HG03159 (cell line): Measurements from ENCODE around the gene OST4.
"Not testable (repeated sequence)": the region's sequence is repeated elsewhere in the genome, so short reads cannot be mapped to it uniquely, and the experiment has no call there.

Experiments used
- ATAC-seq: cut with Tn5 transposase; IDR thresholded peaks from one replicate; pipeline ENCODE4 v1.9.1; 2021; ENCODE audit warnings: mild to moderate bottlenecking, moderate library complexity; ENCODE audit not compliant: unreplicated experiment

OST4 gene

GRCh38 chr2:27080140-27080469 lies 8.7 kb upstream of the OST4 start:
- no peak for ATAC-seq

DNA sequence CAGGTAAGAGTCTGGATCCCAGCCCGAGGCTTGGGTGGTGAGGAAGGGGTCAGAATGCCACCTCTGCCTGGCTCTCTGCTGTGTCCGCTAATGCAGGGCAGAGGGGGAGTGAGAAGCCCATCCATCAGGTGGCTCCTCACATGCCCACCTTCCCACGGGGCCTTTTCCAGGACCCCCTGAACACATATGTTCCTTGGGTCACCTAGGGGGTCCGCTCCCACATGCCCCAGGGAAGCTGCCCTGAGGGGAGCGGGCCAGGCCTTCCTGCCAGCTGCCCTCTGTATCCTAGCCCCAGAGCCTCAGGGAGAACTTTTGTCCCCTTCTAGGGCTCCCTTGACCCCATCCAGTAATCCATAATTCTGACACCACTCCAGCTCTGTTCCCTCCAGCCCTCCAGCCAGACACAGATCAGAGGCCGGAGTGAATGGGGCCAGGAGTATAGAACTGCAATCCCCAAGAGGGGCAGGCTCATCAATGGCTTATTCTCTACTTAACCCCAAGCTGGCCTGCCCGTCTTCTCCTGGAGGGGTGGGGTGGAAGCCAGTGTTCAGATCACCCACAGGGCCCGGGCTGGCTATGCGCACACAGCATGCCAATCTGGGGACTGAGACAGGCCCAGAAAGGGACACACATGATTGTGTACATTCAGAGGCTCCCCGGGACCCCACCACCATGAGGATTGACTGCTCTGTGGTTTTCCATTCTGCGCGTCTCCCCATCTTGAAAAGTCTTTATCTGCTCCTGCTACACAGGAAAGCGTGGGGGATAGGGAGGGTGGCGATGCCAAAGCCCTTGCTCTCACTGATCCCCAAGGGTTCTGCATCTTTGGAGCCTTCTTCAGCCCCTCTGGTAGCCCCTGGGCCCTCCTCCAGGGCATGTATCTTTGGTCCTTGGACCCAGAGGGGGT lies 8.0 kb upstream of the OST4 start:
- no peak for ATAC-seq

DNA sequence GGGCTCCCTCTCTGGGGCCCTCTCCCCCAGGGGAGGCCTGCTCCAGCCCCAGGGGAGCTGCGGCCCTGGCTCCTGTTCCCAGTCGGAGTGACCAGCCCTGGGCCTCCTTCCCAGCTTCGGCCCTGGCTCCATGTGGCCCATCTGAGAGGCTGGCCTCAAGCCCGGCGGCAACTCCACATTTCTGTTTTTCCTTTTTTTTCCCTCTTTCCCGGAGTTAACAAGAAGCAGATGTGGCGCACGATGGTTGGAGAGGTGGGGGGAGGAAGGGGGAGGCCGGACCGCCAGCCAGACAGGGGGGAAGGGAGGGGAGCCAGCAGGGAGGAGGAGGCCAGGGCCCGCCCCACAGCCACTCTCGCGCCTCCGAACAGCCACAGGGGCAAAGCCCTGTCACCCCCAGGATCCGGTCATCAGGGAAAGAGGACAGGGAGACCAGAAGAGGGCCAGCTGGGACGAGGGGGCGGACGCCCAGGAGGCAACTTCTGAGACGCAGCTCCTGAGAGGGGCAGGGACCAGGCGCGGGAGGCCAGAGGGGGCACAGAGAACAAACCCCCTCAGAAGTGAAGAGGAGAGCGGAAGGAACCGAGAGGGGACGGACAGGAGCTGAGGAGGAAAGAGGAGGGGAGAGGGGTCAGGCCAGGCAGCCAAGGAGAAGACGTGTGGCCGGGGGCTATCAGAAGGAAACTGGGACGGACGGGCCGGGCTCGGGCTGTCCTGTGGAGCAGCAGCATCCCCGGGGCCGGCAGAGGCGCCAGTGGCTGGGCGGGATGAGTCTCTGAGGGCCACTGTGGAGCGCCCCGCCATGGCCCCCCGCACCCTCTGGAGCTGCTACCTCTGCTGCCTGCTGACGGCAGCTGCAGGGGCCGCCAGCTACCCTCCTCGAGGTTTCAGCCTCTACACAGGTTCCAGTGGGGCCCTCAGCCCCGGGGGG lies 7.1 kb upstream of the OST4 start, which contains the start of gene EMILIN1:
EMILIN1 (plus strand) TSS at position 349 of the 928 bp plus-strand sequence; CDS start at position 800, 451 bp downstream.
- no peak for ATAC-seq

GRCh38 chr2:27077231-27077630 lies 5.8 kb upstream of the OST4 start:
- no peak for ATAC-seq

- ATAC-seq: no peak
These were observed 4.9 kb upstream of the OST4 start for GRCh38 chr2:27076323-27076722.

DNA sequence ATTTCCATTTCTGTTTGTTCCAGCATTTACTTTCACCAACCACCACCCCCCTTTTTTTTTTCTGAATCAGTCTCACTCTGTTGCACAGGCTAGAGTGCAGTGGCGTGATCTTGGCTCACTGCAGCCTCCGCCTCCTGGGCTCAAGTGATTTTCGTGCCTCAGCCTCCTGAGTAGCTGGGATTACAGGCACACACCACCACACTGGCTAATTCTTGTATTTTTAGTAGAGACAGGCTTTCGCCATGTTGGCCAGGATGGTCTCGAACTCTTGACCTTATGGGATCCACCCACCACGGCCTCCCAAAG lies 4.1 kb upstream of the OST4 start:
- ATAC-seq: not testable (repeated sequence)

DNA sequence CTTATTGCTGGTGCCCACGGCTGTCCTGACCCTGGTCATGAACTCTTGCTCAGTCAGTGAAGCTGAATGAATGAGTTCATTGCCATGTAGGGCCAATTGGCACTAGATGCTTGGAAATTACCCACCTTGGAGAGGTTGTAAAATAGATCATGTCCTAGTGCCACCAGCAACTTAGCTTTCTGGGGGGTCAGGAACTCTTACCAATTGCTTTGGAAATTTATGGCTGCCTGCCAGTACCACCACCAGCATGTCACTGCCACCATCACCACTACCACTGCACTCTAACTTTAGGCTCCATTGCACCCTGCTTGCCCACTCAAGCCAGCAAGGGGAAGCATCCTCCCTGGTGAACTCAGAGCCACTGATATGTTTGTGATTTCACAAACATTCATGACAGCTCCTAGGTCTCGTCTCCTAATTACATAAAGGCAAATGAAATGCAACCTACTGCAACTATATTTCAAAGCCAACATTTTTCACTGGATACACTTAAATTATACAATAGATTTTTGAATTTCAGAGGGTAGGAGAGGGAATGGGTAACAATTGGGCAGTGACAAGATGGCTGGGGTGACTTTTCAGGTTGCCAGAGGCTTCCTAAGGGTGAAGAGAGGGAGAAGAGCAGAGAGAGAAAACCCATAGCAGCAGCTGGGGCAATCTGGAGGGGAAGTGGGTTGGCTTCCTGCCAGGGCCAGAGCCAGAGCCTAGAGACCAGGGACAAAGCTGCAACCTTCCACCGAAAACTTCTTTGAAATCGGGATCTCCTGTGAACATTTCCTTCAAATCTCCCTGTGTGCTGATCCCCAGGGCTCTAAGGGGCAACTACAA lies 3.5 kb upstream of the OST4 start:
- no peak for ATAC-seq

DNA sequence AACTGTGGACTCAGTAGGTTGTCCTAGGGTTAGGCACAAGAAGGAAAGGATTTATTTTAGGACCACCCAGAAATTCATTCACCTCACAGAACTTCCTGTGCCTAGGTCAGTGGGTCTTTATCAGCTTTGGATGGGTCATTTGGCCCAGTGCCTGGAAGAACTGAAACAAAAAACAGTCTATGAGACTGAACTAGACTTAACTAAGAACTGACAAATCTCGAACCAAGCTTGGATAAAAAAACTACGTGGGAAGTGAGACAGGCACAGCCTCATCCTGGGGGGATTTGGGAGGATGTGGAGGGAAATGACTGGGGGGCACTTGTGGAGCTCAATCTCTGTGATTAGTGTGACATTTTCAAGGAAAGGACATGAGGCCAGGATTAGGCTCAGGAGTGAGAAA lies 2.3 kb upstream of the OST4 start:
- no peak for ATAC-seq

DNA sequence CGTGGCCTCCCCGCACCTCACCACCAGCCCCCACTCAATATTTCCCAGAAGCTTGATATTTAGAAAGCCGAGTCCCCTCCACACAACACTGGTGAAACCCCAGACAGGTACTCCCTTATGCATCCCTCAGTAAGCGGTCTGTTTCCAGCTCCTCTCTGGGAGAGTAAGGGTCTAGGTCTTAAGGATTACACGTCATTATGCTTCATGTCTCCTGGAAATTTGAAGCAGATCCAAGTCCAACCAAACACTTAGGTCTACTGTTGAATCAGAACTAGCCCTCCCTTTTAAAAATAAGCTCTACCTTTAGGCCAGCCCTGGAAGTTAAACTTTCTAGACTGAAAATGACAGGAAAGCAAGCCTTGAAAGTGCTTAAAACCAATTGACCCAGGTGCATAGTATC lies 1.5 kb upstream of the OST4 start:
- ATAC-seq: no peak

- peak; percentile 24 for ATAC-seq
These were observed 756 bp upstream of the OST4 start for GRCh38 chr2:27071990-27072830.

DNA sequence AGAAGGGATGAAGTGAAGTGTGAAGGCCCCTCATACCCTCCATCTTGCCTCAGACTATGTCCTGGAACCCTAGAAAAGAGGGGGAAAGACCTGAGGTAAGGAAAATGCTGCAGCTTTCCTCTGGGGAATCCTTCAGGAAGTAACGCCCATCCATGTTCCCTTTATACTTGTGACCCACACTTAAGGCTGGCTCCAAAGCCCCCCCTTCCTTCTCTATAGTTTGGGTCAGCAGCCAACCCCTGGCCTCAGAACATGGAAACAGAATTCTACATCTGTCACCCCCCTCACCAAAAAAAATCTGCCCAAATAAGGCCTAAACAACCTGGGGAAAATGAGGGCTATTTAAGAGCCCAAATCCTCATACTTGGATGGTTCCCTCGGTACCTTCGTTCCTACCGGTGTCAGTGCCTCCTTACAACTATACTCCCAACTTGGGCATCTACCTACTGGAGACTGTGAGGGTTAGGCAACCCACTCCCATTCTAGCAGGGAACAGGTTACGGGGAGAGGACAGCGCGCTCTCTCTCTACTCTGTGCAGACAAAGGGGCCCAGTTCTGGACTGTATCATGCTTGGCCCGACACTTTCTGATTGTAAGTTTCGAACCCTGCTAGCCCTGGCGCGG lies 689 bp downstream of the OST4 start:
- no peak for ATAC-seq

DNA sequence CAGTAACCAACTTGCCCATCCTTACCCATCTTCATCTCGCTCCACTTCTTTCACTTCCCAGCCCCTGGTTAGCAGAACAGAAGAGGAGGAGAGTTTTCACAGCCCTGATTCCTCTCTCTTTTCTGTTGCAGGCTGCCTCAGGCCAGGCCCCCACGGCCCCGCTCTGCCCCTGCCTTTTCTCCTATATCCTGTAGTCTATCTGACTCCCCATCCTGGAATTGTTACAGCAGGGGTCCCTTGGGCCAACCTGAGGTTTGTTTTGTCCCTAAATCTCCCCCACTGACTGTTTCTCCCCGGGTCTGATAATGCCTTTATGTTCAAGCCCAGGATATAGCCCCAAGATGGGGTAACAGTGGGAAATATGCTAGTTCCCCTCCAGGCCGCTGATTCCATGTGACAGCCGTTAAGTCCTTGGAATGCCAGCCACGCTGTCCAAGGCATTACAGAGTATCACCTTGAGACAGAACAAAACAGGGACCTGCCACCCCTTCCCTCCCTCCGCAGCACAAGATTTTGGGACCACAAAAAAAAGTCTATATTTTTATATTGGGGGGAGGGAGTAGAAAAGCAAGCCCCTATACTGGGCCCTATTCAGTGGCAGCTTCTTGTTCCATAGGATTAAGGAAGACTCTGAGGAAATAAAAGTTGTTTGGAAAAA lies 1.4 kb downstream of the OST4 start:
- ATAC-seq: no peak

DNA sequence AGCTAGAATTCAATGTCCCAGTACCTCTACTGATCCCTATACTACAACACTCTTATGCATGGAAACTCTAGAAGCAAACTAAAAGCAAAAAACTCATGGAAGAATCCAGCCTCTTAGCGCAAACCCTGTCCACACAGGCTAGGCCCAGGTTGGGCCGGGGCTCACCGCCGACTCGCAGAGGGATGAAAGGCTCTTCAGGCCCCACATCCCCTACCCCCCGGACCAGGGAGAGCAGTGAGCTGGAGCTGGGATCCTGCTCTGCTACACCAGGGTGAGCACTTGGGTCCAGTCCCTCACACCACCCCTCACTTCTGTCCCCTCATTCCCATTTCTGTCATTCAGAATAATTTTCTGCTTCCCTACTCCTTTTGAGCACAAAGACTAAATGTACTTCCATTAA lies 2.0 kb downstream of the OST4 start:
- no peak for ATAC-seq

GRCh38 chr2:27067385-27067784 lies 4.1 kb downstream of the OST4 start:
- no peak for ATAC-seq

- ATAC-seq: no peak
These were observed 6.3 kb downstream of the OST4 start for GRCh38 chr2:27065128-27065527.

- no peak for ATAC-seq
These were observed 11.1 kb downstream of the OST4 start for GRCh38 chr2:27060323-27060722.

GRCh38 chr2:27059141-27059820 lies 12.2 kb downstream of the OST4 start:
- no peak for ATAC-seq

GRCh38 chr2:27058210-27058609 lies 13.2 kb downstream of the OST4 start:
- ATAC-seq: no peak

GRCh38 chr2:27057184-27057583 lies 14.3 kb downstream of the OST4 start:
- ATAC-seq: no peak
